ENCODE data around the gene MYRF. TPM values are rescaled to one million over a fixed set of nuclear protein-coding genes. Genes with fewer than 3 reads are reported as not detected.

MYRF gene
- total RNA-seq, 1 donor from 2014 or later = 1.9 TPM

DNA sequence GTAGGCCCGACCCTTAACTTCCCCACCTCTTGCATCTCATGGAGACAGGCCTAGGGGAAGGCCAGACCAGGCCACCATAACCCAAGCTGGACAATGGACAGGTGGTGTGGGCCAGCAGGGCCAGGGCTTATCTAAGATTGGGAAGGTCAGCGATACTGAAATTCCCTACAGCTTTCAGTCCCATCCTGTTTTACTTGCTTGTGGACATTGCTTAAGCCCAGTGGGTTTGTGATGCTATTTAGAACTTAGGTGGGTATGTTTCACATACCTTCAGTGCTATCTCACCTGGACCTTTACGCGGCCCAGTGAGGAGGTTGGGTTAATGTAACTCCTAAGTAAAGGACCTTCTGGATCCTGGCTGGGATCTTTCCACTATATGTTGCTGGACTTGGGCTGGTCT lies 77.4 kb downstream of the MYRF start:
- peak overlapping the region; percentile 95 for H3K4me2 ChIP-seq
- no peaks in the 10 kb centered on the region for H3K36me3 ChIP-seq
- H4K20me1 ChIP-seq (ENCODE audit: low read depth) = peaks cover 59% of the 10 kb centered on the region
- H3K36me3 Mint-ChIP-seq = peaks cover 23% of the 10 kb centered on the region
- peaks cover 51% of the 10 kb centered on the region for H3F3A ChIP-seq (ENCODE audit: low read depth)
- no peaks in the 10 kb centered on the region for H3K9me3 Mint-ChIP-seq
- H3K4me3 Mint-ChIP-seq = peak overlapping the region; percentile 92
- no peak for TF ChIP-seq CTCF (IDR thresholded peaks at IDR 0.05)
- no peak for TF ChIP-seq EZH2phosphoT487 (IDR thresholded peaks at IDR 0.05)
- TF ChIP-seq EZH2 (IDR thresholded peaks at IDR 0.05) = no peak
- peak overlapping the region; percentile 98 for H3K4me3 ChIP-seq
- peak overlapping the region; percentile 81 for H3K9ac ChIP-seq
- no peak overlapping the region for H3K27ac ChIP-seq
- peaks cover 3% of the 10 kb centered on the region for H3K27me3 Mint-ChIP-seq (ENCODE audit: insufficient read depth, low read depth)
- H3K9me3 ChIP-seq (ENCODE audit: low read depth) = no peaks in the 10 kb centered on the region
- peaks cover 44% of the 10 kb centered on the region for H3K4me1 ChIP-seq
- peaks cover 65% of the 10 kb centered on the region for H3K4me1 Mint-ChIP-seq
- H3K27me3 ChIP-seq = no peaks in the 10 kb centered on the region
- no peak overlapping the region for H2AFZ ChIP-seq (replicated peaks)
- H3K27ac Mint-ChIP-seq = peak overlapping the region; percentile 65
- no peak for DNase-seq (ENCODE audit: low spot score)
- peaks cover 76% of the 10 kb centered on the region for H3K79me2 ChIP-seq (ENCODE audit: low read depth)

DNA sequence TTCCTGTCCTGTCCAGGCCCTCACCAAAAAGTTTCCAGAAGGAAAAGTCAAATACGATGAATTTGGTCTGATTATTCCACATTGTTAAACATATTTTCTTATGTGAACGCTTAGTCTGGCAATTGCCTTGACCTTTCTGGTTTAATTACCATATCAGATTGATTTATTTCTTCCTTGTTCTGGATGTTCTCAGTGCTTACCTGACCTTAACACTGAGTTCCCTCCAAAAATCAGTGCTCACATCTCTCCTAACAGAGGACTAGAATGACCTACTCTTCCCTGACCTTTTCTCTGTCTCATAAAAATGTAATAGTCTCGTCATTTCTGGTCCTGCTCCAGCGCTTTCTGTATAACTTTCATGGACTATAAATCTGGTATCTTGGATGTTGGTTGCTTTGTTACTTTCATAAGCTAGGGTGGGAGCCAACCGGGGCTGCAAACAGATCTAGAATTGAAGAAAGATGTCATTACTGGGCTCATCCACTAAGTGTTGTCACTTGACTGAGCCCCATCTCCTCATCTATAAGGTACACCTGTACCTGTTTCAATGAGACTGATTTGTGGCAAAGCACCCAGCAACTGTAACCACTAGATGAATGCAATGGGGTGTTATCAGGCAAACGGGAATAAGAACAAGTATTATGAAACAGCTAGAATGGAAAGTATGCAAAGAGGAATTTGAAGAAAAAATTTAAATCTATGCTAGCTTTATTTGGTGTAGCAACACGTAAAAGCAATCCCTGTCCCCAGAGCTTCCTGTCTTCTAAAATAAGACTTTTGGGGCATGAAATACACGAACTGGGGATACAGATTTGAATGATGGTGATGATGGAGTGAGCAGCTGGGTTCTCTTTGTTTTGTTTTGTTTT lies 78.0 kb downstream of the MYRF start:
- Histone ChIP-seq H3K9ac (peak overlapping the region; percentile 81), H4K20me1 (ENCODE audit: low read depth) (peaks cover 66% of the 10 kb centered on the region), H3K27me3 (no peaks in the 10 kb centered on the region), H3K79me2 (ENCODE audit: low read depth) (peaks cover 83% of the 10 kb centered on the region), H3K9me3 (ENCODE audit: low read depth) (no peaks in the 10 kb centered on the region), H3F3A (ENCODE audit: low read depth) (peaks cover 51% of the 10 kb centered on the region), H3K4me2 (peak overlapping the region; percentile 95), H3K4me1 (peaks cover 44% of the 10 kb centered on the region), H2AFZ (replicated peaks) (no peak overlapping the region), H3K36me3 (no peaks in the 10 kb centered on the region), H3K4me3 (peak overlapping the region; percentile 98), H3K27ac (no peak overlapping the region)
- no peak for TF ChIP-seq EZH2 (IDR thresholded peaks at IDR 0.05)
- no peak for TF ChIP-seq EZH2phosphoT487 (IDR thresholded peaks at IDR 0.05)
- TF ChIP-seq CTCF (IDR thresholded peaks at IDR 0.05) = no peak
- peaks cover 3% of the 10 kb centered on the region for H3K27me3 Mint-ChIP-seq (ENCODE audit: insufficient read depth, low read depth)
- H3K27ac Mint-ChIP-seq = no peak overlapping the region
- H3K4me3 Mint-ChIP-seq = peak overlapping the region; percentile 92
- DNase-seq (ENCODE audit: low spot score) = no peak
- no peaks in the 10 kb centered on the region for H3K9me3 Mint-ChIP-seq
- H3K4me1 Mint-ChIP-seq = peaks cover 68% of the 10 kb centered on the region
- peaks cover 24% of the 10 kb centered on the region for H3K36me3 Mint-ChIP-seq

DNA sequence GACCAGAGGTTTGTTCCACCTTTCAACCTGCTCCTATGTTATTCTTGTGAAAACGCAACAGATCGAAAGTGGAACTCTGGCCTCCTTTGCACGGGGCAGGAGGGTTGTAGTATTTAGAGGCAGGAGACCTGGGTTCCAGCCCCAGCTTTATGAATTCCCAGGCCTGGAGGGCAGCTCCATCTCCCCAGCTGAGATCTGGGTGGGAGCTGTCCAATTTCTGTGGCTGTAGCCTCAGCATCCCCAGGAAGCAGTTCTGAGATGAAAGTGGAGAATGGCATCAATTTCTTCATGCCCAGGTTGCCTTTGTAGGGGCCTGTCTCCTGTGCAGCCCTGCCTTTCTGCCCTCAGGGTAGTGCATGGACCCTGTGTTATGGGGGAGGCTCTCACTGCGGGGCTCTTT lies 79.8 kb downstream of the MYRF start:
- peaks cover 83% of the 10 kb centered on the region for H4K20me1 ChIP-seq (ENCODE audit: low read depth)
- no peak for DNase-seq (ENCODE audit: low spot score)
- Mint-ChIP-seq H3K36me3 (peaks cover 23% of the 10 kb centered on the region), H3K4me1 (peaks cover 58% of the 10 kb centered on the region), H3K27ac (no peak overlapping the region), H3K27me3 (ENCODE audit: insufficient read depth, low read depth) (peaks cover 3% of the 10 kb centered on the region), H3K9me3 (no peaks in the 10 kb centered on the region), H3K4me3 (peak overlapping the region; percentile 77)
- peaks cover 91% of the 10 kb centered on the region for H3K79me2 ChIP-seq (ENCODE audit: low read depth)
- peaks cover 36% of the 10 kb centered on the region for H3F3A ChIP-seq (ENCODE audit: low read depth)
- no peak overlapping the region for H3K27ac ChIP-seq
- peaks cover 35% of the 10 kb centered on the region for H3K4me1 ChIP-seq
- peak overlapping the region; percentile 95 for H3K4me2 ChIP-seq
- no peaks in the 10 kb centered on the region for H3K27me3 ChIP-seq
- H3K36me3 ChIP-seq = no peaks in the 10 kb centered on the region
- no peak for TF ChIP-seq EZH2 (IDR thresholded peaks at IDR 0.05)
- no peak for TF ChIP-seq CTCF (IDR thresholded peaks at IDR 0.05)
- TF ChIP-seq EZH2phosphoT487 (IDR thresholded peaks at IDR 0.05) = no peak
- no peaks in the 10 kb centered on the region for H3K9me3 ChIP-seq (ENCODE audit: low read depth)
- H3K4me3 ChIP-seq = no peak overlapping the region
- no peak overlapping the region for H2AFZ ChIP-seq (replicated peaks)
- H3K9ac ChIP-seq = no peak overlapping the region

Measured in neural progenitor cell (in vitro differentiated cells).